Activated T-cell treated with anti-CD3 and anti-CD28 coated beads, Interleukin-2, amount 50 U/mL, for 72 hours (primary cell): ENCODE data around the gene CYB561. TPM values are rescaled to one million over a fixed set of nuclear protein-coding genes. Genes with fewer than 3 reads are reported as not detected.

Experiments used
- ATAC-seq, 2 donors: fragments of 150-1000 bp; cut with Tn5 transposase; replicated peaks in 1 of 2; 2 replicates each; pipeline ENCODE4 v1.10.0; 2021; ENCODE audit warnings: moderate library complexity in 2 of 2, mild to moderate bottlenecking in 1 of 2
- DNase-seq, 2 donors: peaks; one replicate each; pipeline ENCODE4 v3.0.0; 2021 to 2022; ENCODE audit warnings: mixed read lengths in 1 of 2
- H3K27ac Mint-ChIP-seq: one replicate; pipeline ENCODE4 v1.8.0; 2022; ENCODE audit warnings: mild to moderate bottlenecking, moderate library complexity, mixed read lengths
- H3K27me3 Mint-ChIP-seq: one replicate; pipeline ENCODE4 v1.8.0; 2022; ENCODE audit warnings: low read depth, mixed read lengths
- H3K36me3 Mint-ChIP-seq, 2 donors: one replicate each; pipeline ENCODE4 v1.8.0; 2022; ENCODE audit warnings: mixed read lengths in 2 of 2, mild to moderate bottlenecking in 1 of 2; ENCODE audit not compliant: insufficient read depth in 2 of 2
- H3K4me1 Mint-ChIP-seq: one replicate; pipeline ENCODE4 v1.8.0; 2022; ENCODE audit warnings: low read depth, mixed read lengths
- H3K4me3 Mint-ChIP-seq, 2 donors: one replicate each; pipeline ENCODE4 v1.8.0; 2022; ENCODE audit warnings: mild to moderate bottlenecking in 2 of 2, mixed read lengths in 2 of 2, moderate library complexity in 2 of 2
- H3K9me3 Mint-ChIP-seq, 2 donors: one replicate each; pipeline ENCODE4 v1.8.0; 2022; ENCODE audit warnings: mixed read lengths in 2 of 2
- total RNA-seq, 2 donors: library from RNA; stranded (reverse); gene quantifications; one replicate each; pipeline ENCODE4 v1.2.3, GENCODE V29; 2022

CYB561 gene
- total RNA-seq, 2 donors from 2014 or later: 4.7 to 10.2 TPM

- Mint-ChIP-seq H3K4me1 (peaks cover 29% of the 10 kb centered on the region), H3K9me3 (no peaks in the 10 kb centered on the region), H3K4me3 (no peak overlapping the region), H3K27me3 (no peaks in the 10 kb centered on the region), H3K36me3 (no peaks in the 10 kb centered on the region), H3K27ac (no peak overlapping the region)
- DNase-seq (no peak), ATAC-seq (no peak)
Measured at GRCh38 chr17:63431618-63431938, 14.5 kb downstream of the CYB561 start.

- Mint-ChIP-seq H3K4me3 (no peak overlapping the region), H3K9me3 (no peaks in the 10 kb centered on the region), H3K4me1 (peaks cover 32% of the 10 kb centered on the region), H3K27ac (no peak overlapping the region), H3K36me3 (no peaks in the 10 kb centered on the region), H3K27me3 (no peaks in the 10 kb centered on the region)
- DNase-seq (no peak), ATAC-seq (no peak)
Measured at GRCh38 chr17:63430223-63430622, 15.9 kb downstream of the CYB561 start.

- DNase-seq (no peak), ATAC-seq (no peak)
- H3K4me1 Mint-ChIP-seq: peaks cover 29% of the 10 kb centered on the region
- H3K27ac Mint-ChIP-seq: no peak overlapping the region
- no peaks in the 10 kb centered on the region for H3K27me3 Mint-ChIP-seq
- no peak overlapping the region for H3K4me3 Mint-ChIP-seq
- H3K9me3 Mint-ChIP-seq: no peaks in the 10 kb centered on the region
- H3K36me3 Mint-ChIP-seq: no peaks in the 10 kb centered on the region
Measured at GRCh38 chr17:63429766-63430165, 16.3 kb downstream of the CYB561 start.

- no peaks in the 10 kb centered on the region for H3K9me3 Mint-ChIP-seq
- no peak for DNase-seq
- no peak for ATAC-seq
- no peaks in the 10 kb centered on the region for H3K36me3 Mint-ChIP-seq
- peaks cover 18% of the 10 kb centered on the region for H3K4me1 Mint-ChIP-seq
- H3K27ac Mint-ChIP-seq: peak overlapping the region; percentile 56
- H3K4me3 Mint-ChIP-seq: peak overlapping the region in 1 of 2 donors; percentile 30
- H3K27me3 Mint-ChIP-seq: no peaks in the 10 kb centered on the region
Measured at GRCh38 chr17:63426917-63427308, 19.2 kb downstream of the CYB561 start.

GRCh38 chr17:63426041-63426916 is 19.8 kb downstream of the CYB561 start:
- no peaks in the 10 kb centered on the region for H3K27me3 Mint-ChIP-seq
- DNase-seq (no peak), ATAC-seq (no peak)
- peaks cover 18% of the 10 kb centered on the region for H3K4me1 Mint-ChIP-seq
- no peak overlapping the region for H3K4me3 Mint-ChIP-seq
- H3K36me3 Mint-ChIP-seq: no peaks in the 10 kb centered on the region
- no peak overlapping the region for H3K27ac Mint-ChIP-seq
- no peaks in the 10 kb centered on the region for H3K9me3 Mint-ChIP-seq

GRCh38 chr17:63425483-63425882 is 20.6 kb downstream of the CYB561 start:
- peak overlapping the region in 1 of 2 donors; percentile 32 for H3K4me3 Mint-ChIP-seq
- H3K27ac Mint-ChIP-seq: no peak overlapping the region
- H3K27me3 Mint-ChIP-seq: no peaks in the 10 kb centered on the region
- peaks cover 20% of the 10 kb centered on the region for H3K4me1 Mint-ChIP-seq
- DNase-seq: peak; percentile 71 to 77
- H3K36me3 Mint-ChIP-seq: no peaks in the 10 kb centered on the region
- ATAC-seq: peak; percentile 81 to 85
- no peaks in the 10 kb centered on the region for H3K9me3 Mint-ChIP-seq

- ATAC-seq (no peak), DNase-seq (no peak)
- Mint-ChIP-seq H3K4me1 (peaks cover 30% of the 10 kb centered on the region), H3K27me3 (no peaks in the 10 kb centered on the region), H3K27ac (no peak overlapping the region), H3K9me3 (no peaks in the 10 kb centered on the region), H3K4me3 (no peak overlapping the region), H3K36me3 (no peaks in the 10 kb centered on the region)
Measured at GRCh38 chr17:63423963-63424362, 22.1 kb downstream of the CYB561 start.

GRCh38 chr17:63423251-63423950 is 22.7 kb downstream of the CYB561 start:
- Mint-ChIP-seq H3K4me1 (peaks cover 30% of the 10 kb centered on the region), H3K36me3 (no peaks in the 10 kb centered on the region), H3K9me3 (no peaks in the 10 kb centered on the region), H3K27me3 (no peaks in the 10 kb centered on the region), H3K27ac (no peak overlapping the region), H3K4me3 (no peak overlapping the region)
- ATAC-seq: no peak
- DNase-seq: no peak

GRCh38 chr17:63421681-63422645 is 24.1 kb downstream of the CYB561 start:
- Mint-ChIP-seq H3K9me3 (no peaks in the 10 kb centered on the region), H3K4me3 (no peak overlapping the region), H3K27ac (no peak overlapping the region), H3K4me1 (peaks cover 19% of the 10 kb centered on the region), H3K36me3 (no peaks in the 10 kb centered on the region), H3K27me3 (no peaks in the 10 kb centered on the region)
- ATAC-seq (no peak), DNase-seq (no peak)

- DNase-seq (no peak), ATAC-seq (no peak)
- H3K4me3 Mint-ChIP-seq: no peak overlapping the region
- no peak overlapping the region for H3K27ac Mint-ChIP-seq
- no peaks in the 10 kb centered on the region for H3K27me3 Mint-ChIP-seq
- no peaks in the 10 kb centered on the region for H3K9me3 Mint-ChIP-seq
- peaks cover 12% of the 10 kb centered on the region for H3K4me1 Mint-ChIP-seq
- no peaks in the 10 kb centered on the region for H3K36me3 Mint-ChIP-seq
Measured at GRCh38 chr17:63420868-63421680, 25.0 kb downstream of the CYB561 start.

GRCh38 chr17:63419949-63420867 is 25.9 kb downstream of the CYB561 start:
- peak; percentile 82 to 88 for ATAC-seq
- H3K27me3 Mint-ChIP-seq: no peaks in the 10 kb centered on the region
- H3K27ac Mint-ChIP-seq: peak overlapping the region; percentile 35
- no peaks in the 10 kb centered on the region for H3K9me3 Mint-ChIP-seq
- peaks cover 12% of the 10 kb centered on the region for H3K4me1 Mint-ChIP-seq
- no peaks in the 10 kb centered on the region for H3K36me3 Mint-ChIP-seq
- peak; percentile 49 to 51 for DNase-seq
- H3K4me3 Mint-ChIP-seq: peak overlapping the region; percentile 25 to 51
